HepG2 (cell line): ENCODE results near the gene DIAPH1. TPM values are rescaled to one million over a fixed set of nuclear protein-coding genes. Genes with fewer than 3 reads are reported as not detected.
A peak's percentile ranks its signal among the peaks of the same experiment; 100 is the strongest.

Source experiments
- CBX5 ChIP-seq: sonication (generic); formaldehyde crosslinking; IDR thresholded peaks from 2 replicates; pipeline ENCODE4 v1.4.0; 2020; ENCODE audit warnings: missing genetic modification reagents, borderline replicate concordance
- MAF1 ChIP-seq: sonication (generic); formaldehyde crosslinking; IDR thresholded peaks from 2 replicates; pipeline ENCODE4 v1.5.0; 2020; ENCODE audit warnings: missing genetic modification reagents, borderline replicate concordance
- MBD4 ChIP-seq: IDR thresholded peaks from 2 replicates; pipeline ENCODE4 v1.6.1; 2012; ENCODE audit warnings: low read length, inconsistent platforms, borderline replicate concordance
- MIER2 ChIP-seq: IDR thresholded peaks from 2 replicates; pipeline ENCODE4 v1.6.1; 2016; ENCODE audit warnings: missing biosample characterization, missing genetic modification reagents
- TCF7L2 ChIP-seq: IDR thresholded peaks from 2 replicates; pipeline ENCODE4 v1.6.1; 2011; ENCODE audit warnings: mild to moderate bottlenecking, low read depth, low read length, moderate library complexity
- ZNF10 ChIP-seq: sonication (generic); formaldehyde crosslinking; IDR thresholded peaks from 2 replicates; pipeline ENCODE4 v1.4.0; 2020; ENCODE audit warnings: mild to moderate bottlenecking, low read depth, missing genetic modification reagents, borderline replicate concordance
- ZNF670 ChIP-seq: sonication (generic); formaldehyde crosslinking; IDR thresholded peaks from 2 replicates; pipeline ENCODE4 v1.8.0; 2022; ENCODE audit warnings: mild to moderate bottlenecking, missing genetic modification reagents, borderline replicate concordance
- ZSCAN25 ChIP-seq: sonication (generic); formaldehyde crosslinking; IDR thresholded peaks from 2 replicates; pipeline ENCODE4 v1.8.0; 2022; ENCODE audit warnings: mild to moderate bottlenecking, missing genetic modification reagents
- polyA plus RNA-seq, 8 experiments: library from polyadenylated mRNA; depleted of rRNA in 3 of 8; stranded (reverse) in 7 of 8; unstranded in 1 of 8; fragments of >200 nt; fragmentation: Illumina TruSeq in 4 of 8; extraction: Trizol in 4 of 8; gene quantifications; 2 replicates each; pipeline versions ENCODE4 v1.2.1 to v1.2.3, GENCODE V29; 2011 to 2016; ENCODE audit warnings: low read depth in 4 of 8, missing spikeins in 1 of 8, mixed read lengths in 1 of 8; ENCODE audit not compliant: insufficient read depth in 1 of 8
- total RNA-seq, 5 experiments: library from RNA; depleted of rRNA; stranded (reverse); fragments of >200 nt; fragmentation: Illumina TruSeq; extraction: Trizol; gene quantifications; 2 replicates each; pipeline ENCODE4 v1.2.3, GENCODE V29; 2016; ENCODE audit warnings: low read depth in 1 of 5
- TF ChIP-seq, protein P1 (sequence below): sonication (generic); formaldehyde crosslinking; IDR thresholded peaks from 2 replicates; pipeline ENCODE4 v1.5.1; 2020; ENCODE audit warnings: mild to moderate bottlenecking, missing genetic modification reagents, moderate library complexity
- TF ChIP-seq, protein P2 (sequence below): sonication (generic); formaldehyde crosslinking; IDR thresholded peaks from 2 replicates; pipeline ENCODE4 v1.4.0; 2020; ENCODE audit warnings: missing genetic modification reagents
- TF ChIP-seq, protein P3 (sequence below): IDR thresholded peaks from 2 replicates; pipeline ENCODE4 v1.6.1; 2016; ENCODE audit warnings: missing compliant biosample characterization, missing genetic modification reagents, borderline replicate concordance
- TF ChIP-seq, protein P4 (sequence below): IDR thresholded peaks from 2 replicates; pipeline ENCODE4 v1.6.1; 2016; ENCODE audit warnings: mild to moderate bottlenecking
- TF ChIP-seq, protein P5 (sequence below): sonication (generic); formaldehyde crosslinking; IDR thresholded peaks from 2 replicates; pipeline ENCODE4 v1.5.0; 2020; ENCODE audit warnings: mild to moderate bottlenecking, missing genetic modification reagents, borderline replicate concordance
- TF ChIP-seq, protein P6 (sequence below): sonication (generic); formaldehyde crosslinking; IDR thresholded peaks from 2 replicates; pipeline ENCODE4 v1.4.0; 2020; ENCODE audit warnings: missing genetic modification reagents
- TF ChIP-seq, protein P7 (sequence below): sonication (generic); formaldehyde crosslinking; IDR thresholded peaks from 2 replicates; pipeline ENCODE4 v1.4.0; 2020; ENCODE audit warnings: mild to moderate bottlenecking, missing genetic modification reagents

DIAPH1 gene
- total and polyA plus RNA-seq, 2 of the 13 experiments (the other 11 are each of a cell fraction or from before 2014, with no cell fraction given), result 25.1 to 33.9 TPM

DNA sequence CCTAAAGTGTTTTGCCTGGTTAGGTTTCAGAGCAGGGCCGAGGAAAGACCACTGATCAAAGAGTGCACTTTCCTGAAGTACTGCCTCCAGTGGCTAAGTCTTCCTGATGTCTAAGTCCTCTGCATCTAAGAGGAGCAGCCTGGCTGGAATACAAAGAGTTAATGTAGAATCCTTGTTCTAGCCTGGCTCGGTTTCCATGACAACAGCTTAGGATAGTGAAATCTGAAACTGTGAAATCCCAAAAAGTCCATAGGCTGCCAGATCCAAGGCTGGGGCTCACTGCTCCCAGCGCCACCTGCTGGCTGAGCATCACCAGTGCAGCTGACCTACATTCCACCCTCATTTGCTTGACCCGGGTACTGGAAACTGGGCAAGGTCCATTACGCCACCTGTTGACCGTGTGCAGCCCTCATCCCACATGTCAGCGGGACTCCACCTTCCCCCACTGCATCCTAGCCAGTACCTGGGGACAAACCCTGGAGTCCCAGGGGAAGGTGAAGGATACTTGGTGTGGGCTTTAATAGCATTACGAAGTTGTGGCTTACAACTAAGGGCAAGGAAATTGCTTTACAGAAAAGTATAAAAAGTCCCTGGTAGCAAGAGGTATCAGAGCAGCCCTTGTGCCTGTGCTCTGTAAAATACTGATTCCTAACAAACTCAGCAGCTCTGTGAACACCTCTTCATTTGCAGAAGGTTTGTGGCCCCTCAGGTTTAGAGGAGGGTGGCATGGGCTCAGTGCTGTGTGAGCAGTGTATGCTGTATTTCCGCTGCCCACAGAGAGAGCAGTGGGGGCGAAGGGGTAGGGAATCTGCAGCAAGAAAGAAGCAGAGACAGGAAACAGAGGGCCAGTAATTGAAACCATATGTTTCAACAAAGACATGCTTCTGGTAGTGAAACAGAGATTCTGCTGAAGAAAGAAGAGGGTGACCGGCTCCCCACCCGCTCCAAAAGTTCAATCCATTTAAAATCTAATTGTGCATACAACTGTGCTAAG is 93.9 kb downstream of the DIAPH1 start (continued):
- TF ChIP-seq, protein P1, sequence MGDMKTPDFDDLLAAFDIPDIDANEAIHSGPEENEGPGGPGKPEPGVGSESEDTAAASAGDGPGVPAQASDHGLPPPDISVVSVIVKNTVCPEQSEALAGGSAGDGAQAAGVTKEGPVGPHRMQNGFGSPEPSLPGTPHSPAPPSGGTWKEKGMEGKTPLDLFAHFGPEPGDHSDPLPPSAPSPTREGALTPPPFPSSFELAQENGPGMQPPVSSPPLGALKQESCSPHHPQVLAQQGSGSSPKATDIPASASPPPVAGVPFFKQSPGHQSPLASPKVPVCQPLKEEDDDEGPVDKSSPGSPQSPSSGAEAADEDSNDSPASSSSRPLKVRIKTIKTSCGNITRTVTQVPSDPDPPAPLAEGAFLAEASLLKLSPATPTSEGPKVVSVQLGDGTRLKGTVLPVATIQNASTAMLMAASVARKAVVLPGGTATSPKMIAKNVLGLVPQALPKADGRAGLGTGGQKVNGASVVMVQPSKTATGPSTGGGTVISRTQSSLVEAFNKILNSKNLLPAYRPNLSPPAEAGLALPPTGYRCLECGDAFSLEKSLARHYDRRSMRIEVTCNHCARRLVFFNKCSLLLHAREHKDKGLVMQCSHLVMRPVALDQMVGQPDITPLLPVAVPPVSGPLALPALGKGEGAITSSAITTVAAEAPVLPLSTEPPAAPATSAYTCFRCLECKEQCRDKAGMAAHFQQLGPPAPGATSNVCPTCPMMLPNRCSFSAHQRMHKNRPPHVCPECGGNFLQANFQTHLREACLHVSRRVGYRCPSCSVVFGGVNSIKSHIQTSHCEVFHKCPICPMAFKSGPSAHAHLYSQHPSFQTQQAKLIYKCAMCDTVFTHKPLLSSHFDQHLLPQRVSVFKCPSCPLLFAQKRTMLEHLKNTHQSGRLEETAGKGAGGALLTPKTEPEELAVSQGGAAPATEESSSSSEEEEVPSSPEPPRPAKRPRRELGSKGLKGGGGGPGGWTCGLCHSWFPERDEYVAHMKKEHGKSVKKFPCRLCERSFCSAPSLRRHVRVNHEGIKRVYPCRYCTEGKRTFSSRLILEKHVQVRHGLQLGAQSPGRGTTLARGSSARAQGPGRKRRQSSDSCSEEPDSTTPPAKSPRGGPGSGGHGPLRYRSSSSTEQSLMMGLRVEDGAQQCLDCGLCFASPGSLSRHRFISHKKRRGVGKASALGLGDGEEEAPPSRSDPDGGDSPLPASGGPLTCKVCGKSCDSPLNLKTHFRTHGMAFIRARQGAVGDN, result peak; percentile 66
- peak; percentile 61; the same call in 1 of the 2 replicates for TF ChIP-seq MIER2
- TF ChIP-seq, protein P2, sequence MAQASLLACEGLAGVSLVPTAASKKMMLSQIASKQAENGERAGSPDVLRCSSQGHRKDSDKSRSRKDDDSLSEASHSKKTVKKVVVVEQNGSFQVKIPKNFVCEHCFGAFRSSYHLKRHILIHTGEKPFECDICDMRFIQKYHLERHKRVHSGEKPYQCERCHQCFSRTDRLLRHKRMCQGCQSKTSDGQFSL, result no peak
- no peak for TF ChIP-seq ZNF10 (CRISPR knock-in tag)
- TF ChIP-seq MAF1 (CRISPR knock-in tag), result no peak
- no peak; the same call in 1 of the 2 replicates for TF ChIP-seq ZSCAN25 (CRISPR knock-in tag)
- TF ChIP-seq, protein P3, sequence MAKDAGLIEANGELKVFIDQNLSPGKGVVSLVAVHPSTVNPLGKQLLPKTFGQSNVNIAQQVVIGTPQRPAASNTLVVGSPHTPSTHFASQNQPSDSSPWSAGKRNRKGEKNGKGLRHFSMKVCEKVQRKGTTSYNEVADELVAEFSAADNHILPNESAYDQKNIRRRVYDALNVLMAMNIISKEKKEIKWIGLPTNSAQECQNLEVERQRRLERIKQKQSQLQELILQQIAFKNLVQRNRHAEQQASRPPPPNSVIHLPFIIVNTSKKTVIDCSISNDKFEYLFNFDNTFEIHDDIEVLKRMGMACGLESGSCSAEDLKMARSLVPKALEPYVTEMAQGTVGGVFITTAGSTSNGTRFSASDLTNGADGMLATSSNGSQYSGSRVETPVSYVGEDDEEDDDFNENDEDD (CRISPR knock-in tag), result no peak
- peak; percentile 83; the same call in 1 of the 2 replicates for TF ChIP-seq CBX5 (CRISPR knock-in tag)
- TF ChIP-seq, protein P4, sequence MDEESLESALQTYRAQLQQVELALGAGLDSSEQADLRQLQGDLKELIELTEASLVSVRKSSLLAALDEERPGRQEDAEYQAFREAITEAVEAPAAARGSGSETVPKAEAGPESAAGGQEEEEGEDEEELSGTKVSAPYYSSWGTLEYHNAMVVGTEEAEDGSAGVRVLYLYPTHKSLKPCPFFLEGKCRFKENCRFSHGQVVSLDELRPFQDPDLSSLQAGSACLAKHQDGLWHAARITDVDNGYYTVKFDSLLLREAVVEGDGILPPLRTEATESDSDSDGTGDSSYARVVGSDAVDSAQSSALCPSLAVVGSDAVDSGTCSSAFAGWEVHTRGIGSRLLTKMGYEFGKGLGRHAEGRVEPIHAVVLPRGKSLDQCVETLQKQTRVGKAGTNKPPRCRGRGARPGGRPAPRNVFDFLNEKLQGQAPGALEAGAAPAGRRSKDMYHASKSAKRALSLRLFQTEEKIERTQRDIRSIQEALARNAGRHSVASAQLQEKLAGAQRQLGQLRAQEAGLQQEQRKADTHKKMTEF (CRISPR knock-in tag), result peak; percentile 71
- TF ChIP-seq, protein P5, sequence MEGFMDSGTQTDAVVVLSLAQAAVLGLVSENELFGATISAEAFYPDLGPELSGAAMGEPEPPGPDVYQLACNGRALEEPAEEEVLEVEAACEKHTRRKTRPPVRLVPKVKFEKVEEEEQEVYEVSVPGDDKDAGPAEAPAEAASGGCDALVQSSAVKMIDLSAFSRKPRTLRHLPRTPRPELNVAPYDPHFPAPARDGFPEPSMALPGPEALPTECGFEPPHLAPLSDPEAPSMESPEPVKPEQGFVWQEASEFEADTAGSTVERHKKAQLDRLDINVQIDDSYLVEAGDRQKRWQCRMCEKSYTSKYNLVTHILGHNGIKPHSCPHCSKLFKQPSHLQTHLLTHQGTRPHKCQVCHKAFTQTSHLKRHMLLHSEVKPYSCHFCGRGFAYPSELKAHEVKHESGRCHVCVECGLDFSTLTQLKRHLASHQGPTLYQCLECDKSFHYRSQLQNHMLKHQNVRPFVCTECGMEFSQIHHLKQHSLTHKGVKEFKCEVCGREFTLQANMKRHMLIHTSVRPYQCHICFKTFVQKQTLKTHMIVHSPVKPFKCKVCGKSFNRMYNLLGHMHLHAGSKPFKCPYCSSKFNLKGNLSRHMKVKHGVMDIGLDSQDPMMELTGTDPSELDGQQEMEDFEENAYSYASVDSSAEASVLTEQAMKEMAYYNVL, result no peak
- TF ChIP-seq, protein P6, sequence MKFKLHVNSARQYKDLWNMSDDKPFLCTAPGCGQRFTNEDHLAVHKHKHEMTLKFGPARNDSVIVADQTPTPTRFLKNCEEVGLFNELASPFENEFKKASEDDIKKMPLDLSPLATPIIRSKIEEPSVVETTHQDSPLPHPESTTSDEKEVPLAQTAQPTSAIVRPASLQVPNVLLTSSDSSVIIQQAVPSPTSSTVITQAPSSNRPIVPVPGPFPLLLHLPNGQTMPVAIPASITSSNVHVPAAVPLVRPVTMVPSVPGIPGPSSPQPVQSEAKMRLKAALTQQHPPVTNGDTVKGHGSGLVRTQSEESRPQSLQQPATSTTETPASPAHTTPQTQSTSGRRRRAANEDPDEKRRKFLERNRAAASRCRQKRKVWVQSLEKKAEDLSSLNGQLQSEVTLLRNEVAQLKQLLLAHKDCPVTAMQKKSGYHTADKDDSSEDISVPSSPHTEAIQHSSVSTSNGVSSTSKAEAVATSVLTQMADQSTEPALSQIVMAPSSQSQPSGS (CRISPR knock-in tag), result no peak
- TF ChIP-seq, protein P7, sequence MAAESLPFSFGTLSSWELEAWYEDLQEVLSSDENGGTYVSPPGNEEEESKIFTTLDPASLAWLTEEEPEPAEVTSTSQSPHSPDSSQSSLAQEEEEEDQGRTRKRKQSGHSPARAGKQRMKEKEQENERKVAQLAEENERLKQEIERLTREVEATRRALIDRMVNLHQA (CRISPR knock-in tag), result no peak
- TF ChIP-seq MBD4, result no peak
- TF ChIP-seq TCF7L2, result no peak
- TF ChIP-seq ZNF670 (CRISPR knock-in tag), result no peak
